GM18511 (cell line): ENCODE results near the gene HHATL.

Experiments
- ATAC-seq: cut with Tn5 transposase; IDR thresholded peaks from one replicate; pipeline ENCODE4 v1.9.1; 2021; ENCODE audit warnings: mild to moderate bottlenecking, moderate library complexity; ENCODE audit not compliant: unreplicated experiment

Gene HHATL

GRCh38 chr3:42655331-42655888, 47.2 kb downstream of the HHATL start:
- ATAC-seq, result no peak

- no peak for ATAC-seq
Measured at GRCh38 chr3:42654331-42655201, 48.0 kb downstream of the HHATL start.

GRCh38 chr3:42653560-42654330, 48.9 kb downstream of the HHATL start, which contains the start of gene ZBTB47:
TSS of gene ZBTB47 (plus strand) at chr3:42653697. CDS start at chr3:42658356, 4,659 bp downstream.
- ATAC-seq, result no peak

- ATAC-seq, result no peak
Measured at GRCh38 chr3:42653303-42653559, 49.4 kb downstream of the HHATL start.

GRCh38 chr3:42652611-42653302, 49.8 kb downstream of the HHATL start:
- peak; percentile 82 for ATAC-seq

GRCh38 chr3:42652251-42652610, 50.4 kb downstream of the HHATL start:
- ATAC-seq, result peak; percentile 29

GRCh38 chr3:42651248-42652091, 51.1 kb downstream of the HHATL start:
- ATAC-seq, result no peak

GRCh38 chr3:42649783-42650182, 52.8 kb downstream of the HHATL start:
- ATAC-seq, result no peak

GRCh38 chr3:42649006-42649405, 53.6 kb downstream of the HHATL start:
- no peak for ATAC-seq

GRCh38 chr3:42647821-42648459, 54.7 kb downstream of the HHATL start:
- ATAC-seq, result no peak
